IMR-90 (cell line): ENCODE data around the gene DOLPP1. TPM values are rescaled to one million over a fixed set of nuclear protein-coding genes. Genes with fewer than 3 reads are reported as not detected.

ENCODE experiments used
- ATAC-seq: fragments of 200-7000 bp; cut with Tn5 transposase; 2 replicates; pipeline ENCODE4 v1.9.1; 2020; ENCODE audit warnings: low read depth, mild to moderate bottlenecking, moderate library complexity
- BruUV-seq: library from RNA; stranded (reverse); fragments of 400-500 nt; replicated peaks from 2 replicates; lab custom pipeline; 2021; lab: Mats Ljungman, UMichigan
- CTCF ChIA-PET: fragments of 300-600 bp; formaldehyde crosslinking; extraction: SDS; loops from one replicate; lab custom pipeline; 2021; ENCODE audit warnings: antibody characterized with exemption; lab: Yijun Ruan, JAX
- POLR2A ChIA-PET: fragments of 300-600 bp; sonication (Branson Sonifier 250); formaldehyde crosslinking; loops from one replicate; lab custom pipeline; 2022; ENCODE audit warnings: antibody characterized with exemption; ENCODE audit not compliant: unreplicated experiment; lab: Charles Lee
- DNase-seq: peaks from one replicate; pipeline ENCODE4 v3.0.0; 2013
- H2AFZ ChIP-seq: replicated peaks from 2 replicates; pipeline ENCODE3; 2013; ENCODE audit warnings: low read length, mild to moderate bottlenecking; ENCODE audit not compliant: poor library complexity
- H2AK5ac ChIP-seq: 2 replicates; pipeline ENCODE4 v1.6.1; 2013; ENCODE audit warnings: low read depth, low read length, inconsistent platforms
- H2AK9ac ChIP-seq: replicated peaks from 2 replicates; pipeline ENCODE3; 2013; ENCODE audit warnings: mild to moderate bottlenecking, low read depth, low read length, moderate library complexity; ENCODE audit not compliant: poor library complexity
- H2BK120ac ChIP-seq: 2 replicates; pipeline ENCODE4 v1.6.1; 2013; ENCODE audit warnings: low read depth, low read length, inconsistent platforms
- H2BK15ac ChIP-seq: 3 replicates; pipeline ENCODE4 v1.6.1; 2013; ENCODE audit warnings: low read depth, low read length, inconsistent platforms
- H2BK20ac ChIP-seq: 2 replicates; pipeline ENCODE4 v1.6.1; 2013; ENCODE audit warnings: low read depth, mild to moderate bottlenecking, inconsistent platforms, low read length, moderate library complexity
- H2BK5ac ChIP-seq: 2 replicates; pipeline ENCODE4 v1.6.1; 2013; ENCODE audit warnings: mild to moderate bottlenecking, low read depth, low read length, inconsistent platforms; ENCODE audit not compliant: poor library complexity, severe bottlenecking
- H3K14ac ChIP-seq: replicated peaks from 2 replicates; pipeline ENCODE4 v1.6.1; 2013; ENCODE audit warnings: low read depth, low read length, inconsistent platforms
- H3K18ac ChIP-seq: 2 replicates; pipeline ENCODE4 v1.6.1; 2013; ENCODE audit warnings: low read depth, low read length, control low read depth
- H3K23ac ChIP-seq: 2 replicates; pipeline ENCODE4 v1.6.1; 2013; ENCODE audit warnings: low read depth, low read length, inconsistent platforms
- H3K27ac ChIP-seq: 2 replicates; pipeline ENCODE4 v1.5.1; 2013; ENCODE audit warnings: mild to moderate bottlenecking, control low read depth, low read length; ENCODE audit not compliant: insufficient read depth
- H3K27me3 ChIP-seq: 2 replicates; pipeline ENCODE4 v1.6.1; 2013; ENCODE audit warnings: low read length; ENCODE audit not compliant: control insufficient read depth, insufficient read depth
- H3K36me3 ChIP-seq: 2 replicates; pipeline ENCODE4 v1.6.1; 2013; ENCODE audit warnings: low read length, mixed read lengths; ENCODE audit not compliant: control insufficient read depth, insufficient read depth
- H3K4ac ChIP-seq: 2 replicates; pipeline ENCODE4 v1.6.1; 2013; ENCODE audit warnings: low read depth, low read length, inconsistent platforms
- H3K4me1 ChIP-seq: 2 replicates; pipeline ENCODE4 v1.6.1; 2013; ENCODE audit warnings: low read length, mixed read lengths; ENCODE audit not compliant: control insufficient read depth, insufficient read depth
- H3K4me2 ChIP-seq: 2 replicates; pipeline ENCODE4 v1.6.1; 2013; ENCODE audit warnings: low read depth, mild to moderate bottlenecking, control low read depth, low read length, moderate library complexity
- H3K4me3 ChIP-seq: 2 replicates; pipeline ENCODE4 v1.5.1; 2013; ENCODE audit warnings: low read depth, mild to moderate bottlenecking, control low read depth, low read length, moderate library complexity; ENCODE audit not compliant: insufficient read depth
- H3K56ac ChIP-seq: 2 replicates; pipeline ENCODE4 v1.6.1; 2013; ENCODE audit warnings: low read length, inconsistent platforms; ENCODE audit not compliant: insufficient read depth; ENCODE audit errors: extremely low read depth
- H3K79me1 ChIP-seq, 2 experiments: 2 replicates each; pipeline ENCODE4 v1.6.1; 2013; ENCODE audit warnings: low read length in 2 of 2, inconsistent platforms in 1 of 2, low read depth in 1 of 2
- H3K9ac ChIP-seq: 2 replicates; pipeline ENCODE4 v1.6.1; 2013; ENCODE audit warnings: low read depth, low read length, control low read depth
- H3K9me1 ChIP-seq: 2 replicates; pipeline ENCODE4 v1.6.1; 2013; ENCODE audit warnings: low read length, inconsistent platforms; ENCODE audit not compliant: insufficient read depth
- H3K9me3 ChIP-seq: 2 replicates; pipeline ENCODE4 v1.6.1; 2013; ENCODE audit warnings: low read length; ENCODE audit not compliant: control insufficient read depth, insufficient read depth
- H4K20me1 ChIP-seq: 2 replicates; pipeline ENCODE4 v1.6.1; 2013; ENCODE audit warnings: low read length, inconsistent platforms; ENCODE audit not compliant: insufficient read depth
- H4K5ac ChIP-seq: 2 replicates; pipeline ENCODE4 v1.6.1; 2013; ENCODE audit warnings: mild to moderate bottlenecking, low read depth, low read length, control low read depth
- H4K8ac ChIP-seq, 2 experiments: 2 replicates each; pipeline ENCODE4 v1.6.1; 2013; ENCODE audit warnings: low read depth in 2 of 2, low read length in 2 of 2, control low read depth in 1 of 2, inconsistent platforms in 1 of 2
- H4K91ac ChIP-seq: 2 replicates; pipeline ENCODE4 v1.6.1; 2013; ENCODE audit warnings: low read depth, low read length, inconsistent platforms; ENCODE audit not compliant: insufficient read depth
- CEBPB ChIP-seq: IDR thresholded peaks from 2 replicates; pipeline ENCODE4 v1.6.1; 2012; ENCODE audit warnings: low read depth, low read length, improper control_type of control experiment
- MAFK ChIP-seq: IDR thresholded peaks from 2 replicates; pipeline ENCODE4 v1.6.1; 2012; ENCODE audit warnings: low read depth, low read length, improper control_type of control experiment
- MAZ ChIP-seq: IDR thresholded peaks from 2 replicates; pipeline ENCODE4 v1.6.1; 2012; ENCODE audit warnings: low read depth, mild to moderate bottlenecking, low read length, improper control_type of control experiment, moderate library complexity, borderline replicate concordance
- MXI1 ChIP-seq: IDR thresholded peaks from 2 replicates; pipeline ENCODE4 v1.6.1; 2012; ENCODE audit warnings: low read depth, mild to moderate bottlenecking, low read length, moderate library complexity, borderline replicate concordance
- NFE2L2 ChIP-seq: fragments of 150-350 bp; IDR thresholded peaks from 2 replicates; pipeline ENCODE4 v1.6.1; 2016; ENCODE audit warnings: low read depth, mild to moderate bottlenecking, low read length
- POLR2A ChIP-seq: IDR thresholded peaks from 2 replicates; pipeline ENCODE4 v1.6.1; 2012; ENCODE audit warnings: mild to moderate bottlenecking, low read depth, low read length
- RAD21 ChIP-seq: IDR thresholded peaks from 2 replicates; pipeline ENCODE4 v1.6.1; 2012; ENCODE audit warnings: low read length, improper control_type of control experiment
- RCOR1 ChIP-seq: IDR thresholded peaks from 2 replicates; pipeline ENCODE4 v1.6.1; 2012; ENCODE audit warnings: mild to moderate bottlenecking, low read length, improper control_type of control experiment; ENCODE audit not compliant: insufficient replicate concordance
- RFX5 ChIP-seq: IDR thresholded peaks from 2 replicates; pipeline ENCODE4 v1.8.0; 2012; ENCODE audit warnings: low read depth, mild to moderate bottlenecking, low read length, moderate library complexity
- WGBS, 2 experiments: methylation state at CpG; one replicate each; pipeline versions ENCODE4 v1.1.5 to v1.1.7; 2013; ENCODE audit warnings: missing lambda C conversion rate in 2 of 2; ENCODE audit not compliant: insufficient read length in 1 of 2; ENCODE audit errors: extremely low coverage in 2 of 2; 5-methylcytosine and 5-hydroxymethylcytosine counted together
- dilution Hi-C: fragments of 300-500 bp; cut with HindIII; formaldehyde crosslinking; loops from one replicate; pipeline ENCODE4 v1.14.3; 2018; ENCODE audit warnings: low sequenced_read_pairs; ENCODE audit not compliant: unreplicated experiment
- in situ Hi-C: fragments of 300-500 bp; cut with MboI; formaldehyde crosslinking; loops from 3 replicates; pipeline ENCODE4 v1.14.3; 2019; ENCODE audit warnings: low sequenced_read_pairs, inconsistent platforms, mixed read lengths
- intact Hi-C: fragments of 100-400 bp; cut with micrococcal nuclease; formaldehyde crosslinking; loops from 2 replicates; pipeline ENCODE4 v1.10.0; 2022
- polyA plus RNA-seq, 3 experiments: library from polyadenylated mRNA; depleted of rRNA; stranded (reverse); fragments of >200 nt; gene quantifications; 2 replicates each; pipeline ENCODE4 v1.2.3, GENCODE V29; 2012; ENCODE audit warnings: low replicate concordance in 1 of 3
- total RNA-seq: library from RNA; depleted of rRNA; stranded (reverse); fragments of >200 nt; gene quantifications from 2 replicates; pipeline ENCODE4 v1.2.3, GENCODE V29; 2012
- TF ChIP-seq, protein P1 (sequence below): fragments of 150-350 bp; IDR thresholded peaks from 2 replicates; pipeline ENCODE4 v1.6.1; 2017; ENCODE audit warnings: mild to moderate bottlenecking, antibody characterized with exemption, low read length, low read depth
- TF ChIP-seq, protein P2 (sequence below): conservative IDR thresholded peaks from 2 replicates; pipeline ENCODE4 v1.5.1; 2012; ENCODE audit warnings: mild to moderate bottlenecking, low read depth, low read length, improper control_type of control experiment
- TF ChIP-seq, protein P3 (sequence below): fragments of 150-350 bp; IDR thresholded peaks from 2 replicates; pipeline ENCODE4 v1.6.1; 2016; ENCODE audit warnings: low read depth, mild to moderate bottlenecking, low read length, moderate library complexity, borderline replicate concordance

The DOLPP1 gene
- total and polyA plus RNA-seq, 2 of the 4 experiments (the other 2 are of a cell fraction) = 7.0 to 16.5 TPM

DNA sequence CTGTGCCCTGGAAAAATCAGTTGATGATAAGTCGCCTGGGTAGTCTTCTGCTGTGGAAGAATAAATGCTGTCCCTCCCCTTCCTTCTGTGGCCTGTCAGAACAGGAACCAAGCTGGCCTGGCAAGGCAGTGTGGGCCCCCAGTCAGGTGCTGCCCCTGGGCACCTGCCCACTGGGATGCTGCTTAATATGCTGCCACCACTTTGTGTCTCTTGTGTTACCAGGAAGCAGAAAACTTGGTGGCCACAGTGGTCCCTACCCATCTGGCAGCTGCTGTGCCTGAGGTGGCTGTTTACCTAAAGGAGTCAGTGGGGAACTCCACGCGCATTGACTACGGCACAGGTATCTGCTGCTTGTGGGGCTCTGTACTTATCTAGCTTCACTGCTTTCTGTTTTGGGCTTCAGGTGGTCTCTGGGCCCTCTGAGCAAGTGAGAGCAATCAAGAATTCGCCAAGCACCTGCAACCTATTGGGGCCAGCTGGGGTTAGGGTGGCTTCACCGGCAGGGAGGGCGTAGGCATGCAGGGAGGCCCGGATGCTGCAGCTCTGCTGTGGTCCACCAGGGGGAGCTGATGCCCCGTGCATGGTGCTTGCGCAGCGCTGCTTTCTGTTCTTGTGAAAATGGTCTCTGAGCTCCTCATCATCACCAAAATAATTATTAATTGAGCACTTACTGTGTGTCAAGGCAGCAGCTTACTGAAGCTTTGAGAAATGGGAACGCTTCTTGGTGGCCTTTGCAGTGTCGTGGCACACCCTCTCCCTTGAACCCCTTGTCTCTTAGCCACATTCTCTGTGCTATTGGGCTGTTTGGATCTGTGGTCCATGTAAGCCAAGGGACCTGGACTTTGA, 50.6 kb downstream of the DOLPP1 start:
- Histone ChIP-seq H3K4ac (peak overlapping the region; percentile 62), H2AFZ (peak overlapping the region; percentile 60), H3K9me3 (no peaks in the 10 kb centered on the region), H3K27me3 (no peaks in the 10 kb centered on the region), H3K27ac (no peak overlapping the region), H4K20me1 (no peaks in the 10 kb centered on the region), H2AK5ac (peak overlapping the region; percentile 54; the same call in 1 of the 2 replicates), H3K9me1 (peaks cover 4% of the 10 kb centered on the region; the same call in 1 of the 2 replicates), H2BK15ac (no peak overlapping the region), H3K18ac (no peak overlapping the region), H4K5ac (no peak overlapping the region), H2BK120ac (no peak overlapping the region; the same call in 1 of the 2 replicates), H2AK9ac (peak overlapping the region; percentile 75), H3K56ac (no peak overlapping the region), H2BK20ac (0 out of 2 replicates have a peak overlapping the region, but pooled peaks have one; percentile 6), H3K4me2 (no peak overlapping the region), H3K4me1 (no peaks in the 10 kb centered on the region), H3K4me3 (no peak overlapping the region), H3K36me3 (peaks cover 29% of the 10 kb centered on the region), H2BK5ac (no peak overlapping the region), H4K91ac (peak overlapping the region; percentile 44; the same call in 1 of the 2 replicates), H3K23ac (peak overlapping the region; percentile 21; the same call in 1 of the 2 replicates), H3K79me1 (peaks cover 9 to 42% of the 10 kb centered on the region in 2 experiments; a peak in 2 of 4 replicates), H4K8ac (peak overlapping the region in 1 of 2 experiments; percentile 83; a peak in 2 of 4 replicates), H3K9ac (0 out of 2 replicates have a peak overlapping the region, but pooled peaks have one; percentile 11), H3K14ac (no peak overlapping the region)
- intact Hi-C loops = loop anchor here (1.0 kb wide), 1 partner anchor 480 kb away; no protein-coding TSS in a partner anchor
- 20% methylated on average over 1 of the region's 13 CpGs; no CpG with 5 or more reads in 1 of the 2 experiments for WGBS, 2 experiments
- dilution Hi-C loops = no loop called here
- ChIA-PET CTCF (interaction anchor here (0.6 to 1.9 kb wide), 11 partner anchors 9 to 508 kb away, joined by 3 to 26 read pairs (median 4); partner anchors contain the start of gene NTMT1), POLR2A (interaction anchor here (0.5 to 1.0 kb wide), 5 partner anchors 8 to 496 kb away, joined by 3 to 7 read pairs (median 5); partner anchors contain the start of gene NTMT1)
- in situ Hi-C loops = loop anchor here (5.0 kb wide), 2 partner anchors 486 to 651 kb away; no protein-coding TSS in a partner anchor
- BruUV-seq = no TSS peak
- DNase-seq (peak; percentile 55), ATAC-seq (peak; percentile 98)
- no peak for TF ChIP-seq CEBPB
- no peak for TF ChIP-seq RFX5
- TF ChIP-seq RAD21 = peak; percentile 98
- no peak for TF ChIP-seq MAFK
- TF ChIP-seq RCOR1 = no peak
- no peak for TF ChIP-seq NFE2L2
- TF ChIP-seq, protein P1, sequence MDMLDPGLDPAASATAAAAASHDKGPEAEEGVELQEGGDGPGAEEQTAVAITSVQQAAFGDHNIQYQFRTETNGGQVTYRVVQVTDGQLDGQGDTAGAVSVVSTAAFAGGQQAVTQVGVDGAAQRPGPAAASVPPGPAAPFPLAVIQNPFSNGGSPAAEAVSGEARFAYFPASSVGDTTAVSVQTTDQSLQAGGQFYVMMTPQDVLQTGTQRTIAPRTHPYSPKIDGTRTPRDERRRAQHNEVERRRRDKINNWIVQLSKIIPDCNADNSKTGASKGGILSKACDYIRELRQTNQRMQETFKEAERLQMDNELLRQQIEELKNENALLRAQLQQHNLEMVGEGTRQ = no peak
- peak; percentile 37; the same call in 1 of the 2 replicates for TF ChIP-seq MAZ
- 0 out of 2 replicates have a peak, but pooled peaks have one; percentile 38 for TF ChIP-seq POLR2A
- TF ChIP-seq, protein P2, sequence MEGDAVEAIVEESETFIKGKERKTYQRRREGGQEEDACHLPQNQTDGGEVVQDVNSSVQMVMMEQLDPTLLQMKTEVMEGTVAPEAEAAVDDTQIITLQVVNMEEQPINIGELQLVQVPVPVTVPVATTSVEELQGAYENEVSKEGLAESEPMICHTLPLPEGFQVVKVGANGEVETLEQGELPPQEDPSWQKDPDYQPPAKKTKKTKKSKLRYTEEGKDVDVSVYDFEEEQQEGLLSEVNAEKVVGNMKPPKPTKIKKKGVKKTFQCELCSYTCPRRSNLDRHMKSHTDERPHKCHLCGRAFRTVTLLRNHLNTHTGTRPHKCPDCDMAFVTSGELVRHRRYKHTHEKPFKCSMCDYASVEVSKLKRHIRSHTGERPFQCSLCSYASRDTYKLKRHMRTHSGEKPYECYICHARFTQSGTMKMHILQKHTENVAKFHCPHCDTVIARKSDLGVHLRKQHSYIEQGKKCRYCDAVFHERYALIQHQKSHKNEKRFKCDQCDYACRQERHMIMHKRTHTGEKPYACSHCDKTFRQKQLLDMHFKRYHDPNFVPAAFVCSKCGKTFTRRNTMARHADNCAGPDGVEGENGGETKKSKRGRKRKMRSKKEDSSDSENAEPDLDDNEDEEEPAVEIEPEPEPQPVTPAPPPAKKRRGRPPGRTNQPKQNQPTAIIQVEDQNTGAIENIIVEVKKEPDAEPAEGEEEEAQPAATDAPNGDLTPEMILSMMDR = peak; percentile 98
- TF ChIP-seq MXI1 = no peak
- TF ChIP-seq, protein P3, sequence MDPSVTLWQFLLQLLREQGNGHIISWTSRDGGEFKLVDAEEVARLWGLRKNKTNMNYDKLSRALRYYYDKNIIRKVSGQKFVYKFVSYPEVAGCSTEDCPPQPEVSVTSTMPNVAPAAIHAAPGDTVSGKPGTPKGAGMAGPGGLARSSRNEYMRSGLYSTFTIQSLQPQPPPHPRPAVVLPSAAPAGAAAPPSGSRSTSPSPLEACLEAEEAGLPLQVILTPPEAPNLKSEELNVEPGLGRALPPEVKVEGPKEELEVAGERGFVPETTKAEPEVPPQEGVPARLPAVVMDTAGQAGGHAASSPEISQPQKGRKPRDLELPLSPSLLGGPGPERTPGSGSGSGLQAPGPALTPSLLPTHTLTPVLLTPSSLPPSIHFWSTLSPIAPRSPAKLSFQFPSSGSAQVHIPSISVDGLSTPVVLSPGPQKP = no peak
